RWPE1 (cell line): Measurements from ENCODE around the gene P3H4.

Experiments used
- CTCF ChIA-PET: fragments of 350-600 bp; sonication (Branson Sonifier 250); formaldehyde crosslinking; extraction: SDS; loops from one replicate; lab custom pipeline; 2021; lab: Yijun Ruan, JAX
- POLR2A ChIA-PET: fragments of 400-600 bp; formaldehyde crosslinking; extraction: SDS; loops from one replicate; lab custom pipeline; 2020; ENCODE audit warnings: antibody characterized with exemption; ENCODE audit not compliant: low non-redundant PET; lab: Yijun Ruan, JAX
- DNase-seq: peaks from one replicate; pipeline ENCODE4 v3.0.0; 2012; ENCODE audit warnings: low spot score
- H3K27ac ChIP-seq: fragments of 450-650 bp; 2 replicates; pipeline ENCODE4 v1.5.1; 2017
- CTCF ChIP-seq: fragments of 450-650 bp; conservative IDR thresholded peaks from 2 replicates; pipeline ENCODE4 v1.5.1; 2017; ENCODE audit warnings: low read depth, mild to moderate bottlenecking

The P3H4 gene

GRCh38 chr17:41768682-41769288, 43.0 kb downstream of the P3H4 start:
- ChIA-PET POLR2A (interaction anchor here (0.8 kb wide), 1 partner anchor 12 kb away, joined by 3 read pairs; no protein-coding TSS in a partner anchor), CTCF (interaction anchor here (0.5 kb wide), 1 partner anchor 18 kb away, joined by 4 read pairs; the partner anchor contains the start of gene JUP)
- TF ChIP-seq CTCF: no peak
- peak overlapping the region; percentile 20 for H3K27ac ChIP-seq
- no peak for DNase-seq

- H3K27ac ChIP-seq: 0 out of 2 replicates have a peak overlapping the region, but pooled peaks have one; percentile 15
- DNase-seq: no peak
- no peak for TF ChIP-seq CTCF
Observed at GRCh38 chr17:41767324-41768042, 44.3 kb downstream of the P3H4 start.

GRCh38 chr17:41766135-41766534, 45.6 kb downstream of the P3H4 start:
- ChIA-PET CTCF (interaction anchor here (0.8 to 1.1 kb wide), 2 partner anchors 11 to 45 kb away, joined by 3 read pairs; partner anchors contain the start of gene P3H4), POLR2A (no interaction called here)
- DNase-seq: no peak

More at GRCh38 chr17:41767324-41768042, 44.3 kb downstream of the P3H4 start:
- POLR2A ChIA-PET: no interaction called here
- CTCF ChIA-PET: no interaction called here

GRCh38 chr17:41763327-41763726, 48.4 kb downstream of the P3H4 start:
- ChIA-PET POLR2A (interaction anchor here (1.3 kb wide), 1 partner anchor 23 kb away, joined by 3 read pairs; the partner anchor contains the start of gene JUP), CTCF (interaction anchor here (0.5 to 1.0 kb wide), 3 partner anchors 11 to 855 kb away, joined by 3 read pairs; partner anchors contain the start of gene JUP)
- no peak for TF ChIP-seq CTCF
- H3K27ac ChIP-seq: peak overlapping the region; percentile 37
- DNase-seq: no peak

More at GRCh38 chr17:41766135-41766534, 45.6 kb downstream of the P3H4 start:
- no peak overlapping the region for H3K27ac ChIP-seq
- no peak for TF ChIP-seq CTCF

GRCh38 chr17:41762841-41763240, 48.9 kb downstream of the P3H4 start:
- no peak for TF ChIP-seq CTCF
- ChIA-PET CTCF (interaction anchor here (0.5 to 0.9 kb wide), 2 partner anchors 23 to 855 kb away, joined by 3 read pairs; partner anchors contain the start of gene JUP), POLR2A (interaction anchor here (1.3 kb wide), 1 partner anchor 24 kb away, joined by 3 read pairs; the partner anchor contains the start of gene JUP)
- H3K27ac ChIP-seq: peak overlapping the region; percentile 37
- no peak for DNase-seq

GRCh38 chr17:41762391-41762790, 49.4 kb downstream of the P3H4 start:
- POLR2A ChIA-PET: no interaction called here
- TF ChIP-seq CTCF: no peak
- CTCF ChIA-PET: no interaction called here
- H3K27ac ChIP-seq: peak overlapping the region; percentile 37
- DNase-seq: no peak
